Fibroblast of lung (primary cell): Measurements from ENCODE around the gene GRIK4. TPM values are rescaled to one million over a fixed set of nuclear protein-coding genes. Genes with fewer than 3 reads are reported as not detected.

Experiments used
- DNase-seq, 2 donors: peaks; one replicate each; pipeline versions ENCODE4 v3.0.0 to v3.0.0-alpha.2; 2010; ENCODE audit warnings: low read depth in 2 of 2
- H2AFZ ChIP-seq: 2 replicates; pipeline ENCODE4 v1.5.1; 2012; ENCODE audit warnings: low read length, control low read depth, inconsistent platforms
- H3K27ac ChIP-seq: 2 replicates; pipeline ENCODE4 v1.5.1; 2011; ENCODE audit warnings: low read length, control low read depth; ENCODE audit not compliant: insufficient read depth
- H3K27me3 ChIP-seq: 2 replicates; pipeline ENCODE4 v1.5.1; 2011; ENCODE audit warnings: mild to moderate bottlenecking, low read length; ENCODE audit not compliant: control insufficient read depth, insufficient read depth
- H3K36me3 ChIP-seq: 2 replicates; pipeline ENCODE4 v1.5.1; 2011; ENCODE audit warnings: low read length; ENCODE audit not compliant: control insufficient read depth, insufficient read depth
- H3K4me1 ChIP-seq: 2 replicates; pipeline ENCODE4 v1.5.1; 2011; ENCODE audit warnings: low read length; ENCODE audit not compliant: control insufficient read depth, insufficient read depth; ENCODE audit errors: extremely low read depth
- H3K4me2 ChIP-seq: 2 replicates; pipeline ENCODE4 v1.5.1; 2011; ENCODE audit warnings: low read length, control low read depth; ENCODE audit not compliant: insufficient read depth; ENCODE audit errors: extremely low read depth
- H3K4me3 ChIP-seq, 4 experiments: fragments of 200-600 bp in 1 of 4; sonication (generic) in 1 of 4; replicated peaks in 1 of 4; 2 replicates each; pipeline ENCODE4 v1.5.1; 2011 to 2016; ENCODE audit warnings: low read length in 4 of 4, low read depth in 3 of 4, mild to moderate bottlenecking in 3 of 4, control low read depth in 2 of 4, inconsistent platforms in 1 of 4, mixed read lengths in 1 of 4; ENCODE audit not compliant: insufficient read depth in 1 of 4; ENCODE audit errors: control extremely low read depth in 1 of 4
- H3K79me2 ChIP-seq: 2 replicates; pipeline ENCODE4 v1.5.1; 2012; ENCODE audit warnings: mild to moderate bottlenecking, low read length, inconsistent platforms; ENCODE audit not compliant: control insufficient read depth, insufficient read depth
- H3K9ac ChIP-seq: 2 replicates; pipeline ENCODE4 v1.5.1; 2011; ENCODE audit warnings: mild to moderate bottlenecking, low read length, control low read depth; ENCODE audit not compliant: insufficient read depth
- H3K9me3 ChIP-seq: 2 replicates; pipeline ENCODE4 v1.5.1; 2012; ENCODE audit warnings: low read depth, low read length; ENCODE audit not compliant: control insufficient read depth, insufficient read depth
- H4K20me1 ChIP-seq: 2 replicates; pipeline ENCODE4 v1.5.1; 2011; ENCODE audit warnings: low read length; ENCODE audit not compliant: control insufficient read depth, insufficient read depth; ENCODE audit errors: extremely low read depth
- EZH2 ChIP-seq: IDR thresholded peaks from 2 replicates; pipeline ENCODE4 v1.5.1; 2012; ENCODE audit warnings: low read length, control low read depth, mild to moderate bottlenecking; ENCODE audit errors: missing control alignments
- polyA plus RNA-seq, 2 donors: library from polyadenylated mRNA; depleted of rRNA in 1 of 2; stranded (reverse) in 1 of 2; unstranded in 1 of 2; fragments of >200 nt; gene quantifications; 2 replicates each; pipeline ENCODE4 v1.2.1, GENCODE V29; 2011 to 2012; ENCODE audit warnings: missing spikeins in 1 of 2
- total RNA-seq: library from RNA; depleted of rRNA; stranded (reverse); fragments of >200 nt; gene quantifications from 2 replicates; pipeline ENCODE4 v1.2.1, GENCODE V29; 2014
- TF ChIP-seq, protein P1 (sequence below), 2 donors: IDR thresholded peaks in 1 of 2; conservative IDR thresholded peaks in 1 of 2; 1 replicate in 1 of 2; 2 replicates in 1 of 2; pipeline ENCODE4 v1.5.1; 2011 to 2012; ENCODE audit warnings: low read length in 2 of 2, control low read depth in 1 of 2, inconsistent platforms in 1 of 2, low read depth in 1 of 2, mild to moderate bottlenecking in 1 of 2

Gene GRIK4
- total and polyA plus RNA-seq, 2 donors (not counting 1 experiment from before 2014, with no cell fraction given), result 0.17 to 1.5 TPM

DNA sequence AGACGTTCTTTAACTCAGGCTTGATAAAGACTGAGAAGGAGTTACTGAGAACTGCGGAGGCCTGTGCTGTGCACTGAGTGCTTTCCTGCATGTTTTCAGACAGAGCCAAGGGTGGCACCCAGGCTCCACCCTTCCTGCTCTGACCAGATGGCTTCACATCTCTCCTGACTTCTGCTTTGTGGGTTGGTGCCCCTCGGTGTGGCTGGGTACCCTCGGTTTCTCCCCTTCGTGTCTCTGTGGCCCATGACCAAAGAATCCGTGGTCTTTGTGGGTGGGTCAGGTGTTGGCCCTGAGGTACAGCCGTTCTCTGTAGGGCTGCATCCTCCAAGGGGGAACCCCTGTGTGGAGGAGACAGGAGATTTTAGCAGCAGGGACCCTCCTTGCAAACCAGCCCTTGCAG, 34.3 kb downstream of the GRIK4 start:
- Histone ChIP-seq H2AFZ (no peak overlapping the region), H3K4me2 (no peak overlapping the region), H3K27me3 (no peaks in the 10 kb centered on the region), H3K9ac (no peak overlapping the region), H3K36me3 (no peaks in the 10 kb centered on the region), H3K4me1 (peaks cover 25% of the 10 kb centered on the region), H3K79me2 (no peaks in the 10 kb centered on the region), H3K4me3 (no peak overlapping the region), H3K27ac (no peak overlapping the region), H3K9me3 (no peaks in the 10 kb centered on the region), H4K20me1 (no peaks in the 10 kb centered on the region)
- no peak for TF ChIP-seq EZH2
- TF ChIP-seq, protein P1, sequence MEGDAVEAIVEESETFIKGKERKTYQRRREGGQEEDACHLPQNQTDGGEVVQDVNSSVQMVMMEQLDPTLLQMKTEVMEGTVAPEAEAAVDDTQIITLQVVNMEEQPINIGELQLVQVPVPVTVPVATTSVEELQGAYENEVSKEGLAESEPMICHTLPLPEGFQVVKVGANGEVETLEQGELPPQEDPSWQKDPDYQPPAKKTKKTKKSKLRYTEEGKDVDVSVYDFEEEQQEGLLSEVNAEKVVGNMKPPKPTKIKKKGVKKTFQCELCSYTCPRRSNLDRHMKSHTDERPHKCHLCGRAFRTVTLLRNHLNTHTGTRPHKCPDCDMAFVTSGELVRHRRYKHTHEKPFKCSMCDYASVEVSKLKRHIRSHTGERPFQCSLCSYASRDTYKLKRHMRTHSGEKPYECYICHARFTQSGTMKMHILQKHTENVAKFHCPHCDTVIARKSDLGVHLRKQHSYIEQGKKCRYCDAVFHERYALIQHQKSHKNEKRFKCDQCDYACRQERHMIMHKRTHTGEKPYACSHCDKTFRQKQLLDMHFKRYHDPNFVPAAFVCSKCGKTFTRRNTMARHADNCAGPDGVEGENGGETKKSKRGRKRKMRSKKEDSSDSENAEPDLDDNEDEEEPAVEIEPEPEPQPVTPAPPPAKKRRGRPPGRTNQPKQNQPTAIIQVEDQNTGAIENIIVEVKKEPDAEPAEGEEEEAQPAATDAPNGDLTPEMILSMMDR (conservative IDR thresholded peaks at IDR 0.05 in 1 of 2, IDR thresholded peaks at IDR 0.05 in 1 of 2; ENCODE audit: low read depth in 1 of 2, low read length in 2 of 2), result no peak
- no peak for DNase-seq

DNA sequence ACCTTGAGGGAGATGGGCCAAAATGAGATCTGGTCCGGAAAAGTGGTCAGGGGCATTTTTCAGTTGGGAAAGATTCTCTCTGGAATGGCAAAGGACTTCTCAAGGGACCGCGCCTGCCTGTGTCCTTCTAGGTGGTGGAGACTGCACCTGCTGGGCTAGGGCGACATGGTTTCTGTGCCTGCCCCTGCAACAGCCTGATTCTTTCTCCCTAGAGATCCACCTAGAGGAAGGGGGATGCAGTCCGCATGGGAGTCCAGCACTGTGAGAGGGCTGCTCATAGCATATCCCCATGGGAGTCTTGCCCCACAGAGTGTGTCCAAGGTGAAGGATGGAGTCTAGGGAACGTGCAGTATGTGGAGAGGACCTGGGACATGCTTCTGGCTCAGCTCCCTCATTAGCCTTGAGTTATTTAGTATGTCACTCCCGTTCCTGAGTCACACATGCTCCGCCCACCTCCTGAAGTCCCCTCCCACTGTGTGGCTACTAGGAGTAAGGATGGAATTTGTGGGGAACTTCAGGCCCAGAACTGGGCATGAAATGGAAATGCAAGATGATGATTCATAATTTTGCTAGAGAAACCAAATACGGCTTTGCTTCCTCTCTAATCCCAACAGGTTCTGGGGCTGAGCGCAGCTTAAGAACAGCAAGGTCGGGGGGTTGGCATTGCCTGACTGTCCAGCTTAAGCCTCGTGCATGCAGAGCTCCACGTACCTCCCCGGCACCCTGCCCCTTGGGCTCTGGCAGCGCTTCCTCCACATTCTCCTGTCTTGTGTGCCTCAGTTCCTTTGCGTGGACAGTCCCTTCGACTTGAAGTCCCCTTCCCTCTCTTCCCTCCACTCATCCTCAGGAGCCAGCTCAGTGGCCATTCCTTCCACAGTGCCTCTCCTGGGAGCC, 35.0 kb downstream of the GRIK4 start:
- H3K9me3 ChIP-seq, result no peaks in the 10 kb centered on the region
- H4K20me1 ChIP-seq, result no peaks in the 10 kb centered on the region
- peak overlapping the region; percentile 30 for H3K4me2 ChIP-seq
- peak overlapping the region; percentile 0 for H3K9ac ChIP-seq
- no peak for TF ChIP-seq EZH2
- TF ChIP-seq, protein P1 (conservative IDR thresholded peaks at IDR 0.05 in 1 of 2, IDR thresholded peaks at IDR 0.05 in 1 of 2; ENCODE audit: low read depth in 1 of 2, low read length in 2 of 2), result no peak
- H3K36me3 ChIP-seq, result no peaks in the 10 kb centered on the region
- H2AFZ ChIP-seq, result no peak overlapping the region
- no peaks in the 10 kb centered on the region for H3K79me2 ChIP-seq
- H3K4me1 ChIP-seq, result peaks cover 22% of the 10 kb centered on the region
- no peaks in the 10 kb centered on the region for H3K27me3 ChIP-seq
- DNase-seq, result peak; percentile 97 to 98
- H3K4me3 ChIP-seq, result no peak overlapping the region
- H3K27ac ChIP-seq, result peak overlapping the region; percentile 69

DNA sequence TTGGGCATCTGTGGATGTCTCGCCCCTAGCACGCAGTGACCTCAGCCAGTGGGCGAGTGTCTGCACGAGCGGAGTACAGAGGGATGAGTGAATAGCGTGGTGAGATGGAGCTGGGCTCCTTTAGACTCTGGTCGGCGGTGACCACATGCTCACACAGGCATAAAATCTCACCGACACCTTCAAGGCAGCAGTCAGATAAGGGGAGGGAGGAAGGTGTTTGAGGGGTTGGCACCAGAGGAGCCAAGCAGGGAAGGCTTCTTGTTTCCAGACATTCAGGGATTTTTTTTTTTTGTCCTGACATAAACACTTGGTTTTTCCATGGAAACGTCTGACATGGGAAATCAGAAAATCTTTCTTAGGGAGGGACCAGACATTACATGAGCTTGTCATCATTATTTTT, 35.8 kb downstream of the GRIK4 start:
- Histone ChIP-seq H3K4me2 (peak overlapping the region; percentile 19), H3K27ac (peak overlapping the region; percentile 69), H3K36me3 (no peaks in the 10 kb centered on the region), H3K27me3 (no peaks in the 10 kb centered on the region), H3K4me3 (no peak overlapping the region), H4K20me1 (no peaks in the 10 kb centered on the region), H3K9me3 (no peaks in the 10 kb centered on the region), H3K9ac (peak overlapping the region; percentile 0), H3K79me2 (no peaks in the 10 kb centered on the region), H3K4me1 (peaks cover 22% of the 10 kb centered on the region), H2AFZ (peak overlapping the region; percentile 3)
- peak; percentile 30 to 56 for DNase-seq
- TF ChIP-seq EZH2, result no peak
- TF ChIP-seq, protein P1 (conservative IDR thresholded peaks at IDR 0.05 in 1 of 2, IDR thresholded peaks at IDR 0.05 in 1 of 2; ENCODE audit: low read depth in 1 of 2, low read length in 2 of 2), result no peak
